Spleen (tissue), 11 donors: Measurements from ENCODE around the gene CIITA. TPM values are rescaled to one million over a fixed set of nuclear protein-coding genes. Genes with fewer than 3 reads are reported as not detected.

Experiments
- DNase-seq: peaks from one replicate; pipeline ENCODE4 v3.0.0-alpha.2; 2020
- H3K27ac ChIP-seq, 8 donors: fragments of 200-600 bp; sonication (generic) in 7 of 8; 1 replicate in 4 of 8; 2 replicates in 4 of 8; pipeline versions ENCODE4 v1.5.0 to v1.8.0; 2016 to 2021; ENCODE audit warnings: inconsistent platforms in 4 of 8, mild to moderate bottlenecking in 4 of 8, moderate library complexity in 1 of 8
- H3K27me3 ChIP-seq, 7 donors: fragments of 200-600 bp; sonication (generic) in 6 of 7; replicated peaks in 1 of 7; 1 replicate in 4 of 7; 2 replicates in 3 of 7; pipeline versions ENCODE4 v1.5.0 to v1.8.0; 2016 to 2021; ENCODE audit warnings: inconsistent platforms in 3 of 7, mild to moderate bottlenecking in 1 of 7
- H3K36me3 ChIP-seq, 6 donors: fragments of 200-600 bp; sonication (generic) in 5 of 6; 1 replicate in 4 of 6; 2 replicates in 2 of 6; pipeline versions ENCODE4 v1.5.0 to v1.8.0; 2016 to 2021; ENCODE audit warnings: inconsistent platforms in 2 of 6
- H3K4me1 ChIP-seq, 6 donors: fragments of 200-600 bp; sonication (generic) in 5 of 6; 1 replicate in 3 of 6; 2 replicates in 3 of 6; pipeline versions ENCODE4 v1.5.0 to v1.8.0; 2016 to 2021; ENCODE audit warnings: inconsistent platforms in 3 of 6
- H3K4me3 ChIP-seq, 8 donors: fragments of 200-600 bp; sonication (generic) in 7 of 8; 1 replicate in 4 of 8; 2 replicates in 4 of 8; pipeline versions ENCODE4 v1.5.0 to v1.8.0; 2016 to 2021; ENCODE audit warnings: inconsistent platforms in 4 of 8, mild to moderate bottlenecking in 4 of 8, moderate library complexity in 2 of 8
- H3K9me3 ChIP-seq, 8 donors: fragments of 200-600 bp; sonication (generic) in 7 of 8; 1 replicate in 4 of 8; 2 replicates in 4 of 8; pipeline versions ENCODE4 v1.5.0 to v1.8.0; 2016 to 2021; ENCODE audit warnings: inconsistent platforms in 4 of 8
- CTCF ChIP-seq, 11 experiments: fragments of 200-600 bp in 7 of 11; fragments of 450-650 bp in 4 of 11; sonication (generic) in 4 of 11; IDR thresholded peaks in 8 of 11; conservative IDR thresholded peaks in 3 of 11; 1 replicate in 7 of 11; 2 replicates in 4 of 11; pipeline versions ENCODE4 v1.4.0 to v1.8.0; 2016 to 2021; ENCODE audit warnings: antibody characterized with exemption in 11 of 11, inconsistent platforms in 4 of 11, mild to moderate bottlenecking in 1 of 11
- POLR2A ChIP-seq, 3 donors: fragments of 450-650 bp; IDR thresholded peaks; one replicate each; pipeline ENCODE4 v1.5.1; 2017; ENCODE audit warnings: antibody characterized with exemption in 3 of 3, mild to moderate bottlenecking in 1 of 3
- POLR2AphosphoS5 ChIP-seq, 3 donors: sonication (generic); formaldehyde crosslinking; IDR thresholded peaks; one replicate each; pipeline ENCODE4 v1.5.1; 2017; ENCODE audit warnings: antibody characterized with exemption in 3 of 3
- WGBS, 5 donors: extraction: QIAGEN DNeasy Blood & Tissue Kit in 3 of 5; methylation state at CpG; one replicate each; pipeline versions ENCODE4 v1.1.5 to v1.1.7; 2013 to 2018; 5-methylcytosine and 5-hydroxymethylcytosine counted together
- intact Hi-C: fragments of 100-400 bp; cut with DNase I; formaldehyde crosslinking; loops from one replicate; pipeline ENCODE4 v1.15.0; 2023; ENCODE audit warnings: low total_unique reads
- polyA plus RNA-seq, 3 donors: library from polyadenylated mRNA; stranded (reverse); fragments of 200-250 nt; gene quantifications; one replicate each; pipeline ENCODE4 v1.2.1, GENCODE V29; 2013
- total RNA-seq, 7 donors: library from RNA; depleted of rRNA in 3 of 7; stranded (reverse); fragments of >200 nt in 3 of 7; fragmentation: NEBNext Ultra II Directional in 4 of 7; extraction: Animal tissue kit (Norgen Biotek cat#: 25700) in 4 of 7; gene quantifications; one replicate each; pipeline versions ENCODE4 v1.1.0 to v1.2.1, GENCODE V29; 2016 to 2021
- donor health status: healthy with polysubstance abuse.
- donor health status: DM: no; HTN: no; CAD: no; lungs with moderate emphysema.
- donor health status: DM: no; HTN: no; CAD: no.
- donor health status: Bipolar disorder and iron deficiency.
- donor health status: healthy.
- donor health status: DM: no; HTN: no; CAD: no.
- donor health status: DM: yes; HTN: yes; CAD: no.

The CIITA gene
- total and polyA plus RNA-seq, 10 donors, result 67.0 to 179 (median 125) TPM

GRCh38 chr16:10850478-10850850 is 26.5 kb upstream of the CIITA start:
- H3K4me3 ChIP-seq, result no peak overlapping the region

GRCh38 chr16:10851512-10851911 is 25.5 kb upstream of the CIITA start:
- H3K27ac ChIP-seq, result peak overlapping the region in 2 of 8 donors; percentile 34 to 51
- WGBS, 5 donors, result 92 to 98% (median 95%) methylated on average over 3 of the region's 3 CpGs
- no peak for TF ChIP-seq CTCF (IDR thresholded peaks at IDR 0.05 in 8 of 11, conservative IDR thresholded peaks at IDR 0.05 in 3 of 11)
- no peak for TF ChIP-seq POLR2A (IDR thresholded peaks at IDR 0.05)
- TF ChIP-seq POLR2AphosphoS5 (IDR thresholded peaks at IDR 0.05), result no peak
- no peaks in the 10 kb centered on the region for H3K27me3 ChIP-seq
- H3K36me3 ChIP-seq, result no peaks in the 10 kb centered on the region
- H3K9me3 ChIP-seq, result no peaks in the 10 kb centered on the region
- H3K4me3 ChIP-seq, result no peak overlapping the region
- intact Hi-C loops, result no loop called here
- no peak for DNase-seq
- peaks cover 0 to 61% (median 33%) of the 10 kb centered on the region in 6 donors for H3K4me1 ChIP-seq

More at GRCh38 chr16:10850478-10850850, 26.5 kb upstream of the CIITA start:
- DNase-seq, result no peak
- peaks cover 0 to 66% (median 33%) of the 10 kb centered on the region in 6 donors for H3K4me1 ChIP-seq
- H3K36me3 ChIP-seq, result no peaks in the 10 kb centered on the region
- H3K27me3 ChIP-seq, result no peaks in the 10 kb centered on the region
- intact Hi-C loops, result no loop called here
- TF ChIP-seq CTCF (IDR thresholded peaks at IDR 0.05 in 8 of 11, conservative IDR thresholded peaks at IDR 0.05 in 3 of 11) (no peak), POLR2AphosphoS5 (IDR thresholded peaks at IDR 0.05) (no peak), POLR2A (IDR thresholded peaks at IDR 0.05) (no peak)
- no peak overlapping the region for H3K27ac ChIP-seq
- 51 to 84% (median 73%) methylated on average over 4 of the region's 4 CpGs for WGBS, 5 donors
- no peaks in the 10 kb centered on the region for H3K9me3 ChIP-seq

GRCh38 chr16:10852286-10852685 is 24.7 kb upstream of the CIITA start:
- intact Hi-C loops, result no loop called here
- Histone ChIP-seq H3K27me3 (no peaks in the 10 kb centered on the region), H3K9me3 (no peaks in the 10 kb centered on the region), H3K36me3 (no peaks in the 10 kb centered on the region), H3K27ac (peak overlapping the region in 5 of 8 donors; percentile 19 to 51 (median 41)), H3K4me1 (peaks cover 0 to 54% (median 26%) of the 10 kb centered on the region in 6 donors), H3K4me3 (no peak overlapping the region)
- WGBS, 5 donors, result 11 to 23% (median 14%) methylated on average over 4 of the region's 4 CpGs
- TF ChIP-seq CTCF (IDR thresholded peaks at IDR 0.05 in 8 of 11, conservative IDR thresholded peaks at IDR 0.05 in 3 of 11) (no peak), POLR2AphosphoS5 (IDR thresholded peaks at IDR 0.05) (no peak), POLR2A (IDR thresholded peaks at IDR 0.05) (no peak)
- no peak for DNase-seq

- no peaks in the 10 kb centered on the region for H3K27me3 ChIP-seq
- WGBS, 5 donors, result 73 to 82% (median 78%) methylated on average over 5 of the region's 5 CpGs
- H3K4me3 ChIP-seq, result no peak overlapping the region
- H3K27ac ChIP-seq, result peak overlapping the region in 4 of 8 donors; percentile 34 to 51 (median 41)
- intact Hi-C loops, result no loop called here
- TF ChIP-seq CTCF (IDR thresholded peaks at IDR 0.05 in 8 of 11, conservative IDR thresholded peaks at IDR 0.05 in 3 of 11) (no peak), POLR2A (IDR thresholded peaks at IDR 0.05) (no peak), POLR2AphosphoS5 (IDR thresholded peaks at IDR 0.05) (no peak)
- H3K36me3 ChIP-seq, result no peaks in the 10 kb centered on the region
- DNase-seq, result no peak
- H3K4me1 ChIP-seq, result peaks cover 0 to 47% (median 20%) of the 10 kb centered on the region in 6 donors
- no peaks in the 10 kb centered on the region for H3K9me3 ChIP-seq
Observed at GRCh38 chr16:10852948-10853347, 24.1 kb upstream of the CIITA start.
